ENCODE measurements around the gene MYADM.
"Not testable (repeated sequence)": the region's sequence is repeated elsewhere in the genome, so short reads cannot be mapped to it uniquely, and the experiment has no call there.

MYADM gene

DNA sequence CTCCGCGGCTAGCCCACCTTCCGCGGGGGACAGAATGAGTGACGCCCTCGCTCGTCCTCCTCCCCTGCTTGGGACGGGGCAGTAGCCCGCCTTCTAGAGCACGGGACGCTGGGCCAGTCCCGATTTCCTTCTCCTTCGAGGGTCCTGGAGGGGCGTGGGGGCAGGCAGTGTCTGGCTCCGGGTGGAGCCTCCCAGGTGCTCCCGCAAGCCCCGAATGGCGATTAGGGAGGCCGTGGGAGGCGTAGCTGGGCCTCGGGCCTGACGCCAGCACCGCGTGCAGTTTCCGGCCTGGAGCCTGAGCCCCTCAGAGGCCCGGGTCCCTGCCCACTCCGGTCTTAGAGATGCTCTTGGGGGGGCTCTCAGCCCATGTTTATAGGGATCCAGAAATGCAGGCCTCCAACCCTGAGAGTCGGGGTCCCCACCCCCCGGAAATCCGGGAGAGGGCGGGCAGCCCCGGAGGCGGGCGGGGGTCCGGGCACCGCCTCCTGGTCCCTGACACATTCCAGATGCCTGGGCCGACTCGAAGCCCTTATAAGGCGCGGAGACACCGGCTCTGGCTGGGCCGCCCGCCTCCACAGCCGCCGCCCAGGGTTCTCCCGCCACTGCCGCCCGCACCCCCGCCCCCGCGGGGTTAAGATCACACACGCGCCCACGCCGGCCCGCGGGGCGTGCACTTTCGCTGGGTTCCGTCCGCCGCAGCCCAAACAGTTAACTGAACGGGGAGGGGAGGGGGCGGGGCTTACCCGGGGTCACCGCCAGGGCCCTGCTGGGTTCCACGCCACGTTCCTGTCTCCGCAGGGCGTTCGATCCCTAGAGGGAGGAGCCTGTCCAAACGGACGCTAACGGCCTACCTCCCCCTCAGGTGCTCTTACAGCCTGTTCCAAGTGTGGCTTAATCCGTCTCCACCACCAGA is 1.5 kb downstream of the MYADM start:
- DNase-seq, result no peak

DNA sequence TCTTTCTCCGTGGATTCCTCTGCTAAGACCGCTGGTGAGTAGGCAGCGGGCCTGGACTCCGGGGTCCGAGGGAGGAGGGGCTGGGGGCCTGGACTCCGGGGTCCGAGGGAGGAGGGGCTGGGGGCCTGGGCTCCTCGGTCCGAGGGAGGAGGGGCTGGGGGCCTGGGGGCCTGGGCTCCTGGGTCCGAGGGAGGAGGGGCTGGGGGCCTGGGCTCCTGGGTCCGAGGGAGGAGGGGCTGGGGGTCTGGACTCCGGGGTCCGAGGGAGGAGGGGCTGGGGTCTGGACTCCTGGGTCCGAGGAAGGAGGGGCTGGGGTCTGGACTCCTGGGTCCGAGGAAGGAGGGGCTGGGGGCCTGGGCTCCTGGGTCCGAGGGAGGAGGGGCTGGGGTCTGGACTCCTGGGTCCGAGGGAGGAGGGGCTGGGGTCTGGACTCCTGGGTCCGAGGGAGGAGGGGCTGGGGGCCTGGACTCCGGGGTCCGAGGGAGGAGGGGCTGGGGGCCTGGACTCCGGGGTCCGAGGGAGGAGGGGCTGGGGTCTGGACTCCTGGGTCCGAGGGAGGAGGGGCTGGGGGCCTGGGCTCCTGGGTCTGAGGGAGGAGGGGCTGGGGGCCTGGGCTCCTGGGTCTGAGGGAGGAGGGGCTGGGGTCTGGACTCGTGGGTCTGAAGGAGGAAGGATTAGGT is 2.3 kb downstream of the MYADM start:
- DNase-seq, result not testable (repeated sequence)

DNA sequence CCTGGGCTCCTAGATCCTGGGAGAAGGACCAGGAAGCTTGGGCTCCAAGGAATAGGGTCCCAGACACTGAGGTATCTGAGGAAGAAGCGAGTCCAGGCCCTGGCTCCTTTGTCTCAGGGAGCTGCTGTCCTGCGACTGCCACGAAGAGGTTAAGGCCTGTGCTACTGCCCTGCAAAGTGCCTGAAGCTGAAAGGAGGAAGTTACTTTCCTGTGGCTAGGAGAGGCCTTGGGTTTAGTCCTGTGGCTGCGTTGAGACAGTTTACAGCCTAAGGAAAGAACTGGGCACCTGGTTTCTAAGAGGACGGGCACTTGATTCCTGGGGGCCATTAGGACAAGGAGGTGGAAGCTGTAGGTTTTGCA is 2.8 kb downstream of the MYADM start:
- no peak for DNase-seq

DNA sequence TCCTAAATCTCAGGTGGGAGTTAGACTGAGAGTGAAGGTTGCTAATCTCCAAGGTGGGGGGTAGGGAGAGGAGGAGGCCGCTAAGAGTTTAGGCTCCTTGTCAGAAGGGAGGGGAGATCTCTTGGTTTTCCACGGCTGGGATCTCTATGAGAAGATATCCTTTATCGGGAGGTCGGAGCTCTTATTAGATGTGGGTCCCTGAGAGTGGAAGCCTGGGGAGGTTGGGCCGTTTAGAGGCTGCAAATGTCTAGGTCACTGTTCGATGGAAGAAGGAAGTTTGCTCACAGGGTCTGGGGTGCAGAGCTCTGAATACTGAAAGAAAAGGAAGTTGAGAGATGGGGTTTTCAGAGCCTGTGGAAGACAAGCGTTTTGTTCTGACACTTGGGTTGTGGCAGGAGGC is 3.8 kb downstream of the MYADM start:
- no peak for DNase-seq

DNA sequence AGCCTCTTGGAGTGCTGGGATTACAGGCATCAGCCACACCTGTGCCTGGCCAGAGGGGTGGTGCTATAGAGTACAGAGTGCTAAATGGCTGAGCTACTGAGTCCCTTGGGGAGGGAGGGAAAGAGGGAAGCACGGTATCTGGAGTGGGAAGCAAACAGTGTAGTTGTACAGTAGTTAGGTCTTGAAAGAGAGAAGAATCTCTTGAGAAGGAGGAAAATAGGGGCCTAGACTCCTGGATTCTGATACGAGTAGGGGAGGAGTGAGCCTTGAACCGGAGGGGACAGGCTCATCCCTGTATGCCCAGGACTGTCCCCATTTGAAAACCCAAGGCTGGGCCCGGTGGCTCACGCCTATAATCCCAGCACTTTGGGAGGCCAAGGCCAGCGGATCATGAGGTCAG is 5.1 kb downstream of the MYADM start:
- no peak for DNase-seq

DNA sequence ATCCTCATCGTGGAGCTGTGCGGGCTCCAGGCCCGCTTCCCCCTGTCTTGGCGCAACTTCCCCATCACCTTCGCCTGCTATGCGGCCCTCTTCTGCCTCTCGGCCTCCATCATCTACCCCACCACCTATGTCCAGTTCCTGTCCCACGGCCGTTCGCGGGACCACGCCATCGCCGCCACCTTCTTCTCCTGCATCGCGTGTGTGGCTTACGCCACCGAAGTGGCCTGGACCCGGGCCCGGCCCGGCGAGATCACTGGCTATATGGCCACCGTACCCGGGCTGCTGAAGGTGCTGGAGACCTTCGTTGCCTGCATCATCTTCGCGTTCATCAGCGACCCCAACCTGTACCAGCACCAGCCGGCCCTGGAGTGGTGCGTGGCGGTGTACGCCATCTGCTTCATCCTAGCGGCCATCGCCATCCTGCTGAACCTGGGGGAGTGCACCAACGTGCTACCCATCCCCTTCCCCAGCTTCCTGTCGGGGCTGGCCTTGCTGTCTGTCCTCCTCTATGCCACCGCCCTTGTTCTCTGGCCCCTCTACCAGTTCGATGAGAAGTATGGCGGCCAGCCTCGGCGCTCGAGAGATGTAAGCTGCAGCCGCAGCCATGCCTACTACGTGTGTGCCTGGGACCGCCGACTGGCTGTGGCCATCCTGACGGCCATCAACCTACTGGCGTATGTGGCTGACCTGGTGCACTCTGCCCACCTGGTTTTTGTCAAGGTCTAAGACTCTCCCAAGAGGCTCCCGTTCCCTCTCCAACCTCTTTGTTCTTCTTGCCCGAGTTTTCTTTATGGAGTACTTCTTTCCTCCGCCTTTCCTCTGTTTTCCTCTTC is 6.3 kb downstream of the MYADM start:
- DNase-seq, result no peak

DNA sequence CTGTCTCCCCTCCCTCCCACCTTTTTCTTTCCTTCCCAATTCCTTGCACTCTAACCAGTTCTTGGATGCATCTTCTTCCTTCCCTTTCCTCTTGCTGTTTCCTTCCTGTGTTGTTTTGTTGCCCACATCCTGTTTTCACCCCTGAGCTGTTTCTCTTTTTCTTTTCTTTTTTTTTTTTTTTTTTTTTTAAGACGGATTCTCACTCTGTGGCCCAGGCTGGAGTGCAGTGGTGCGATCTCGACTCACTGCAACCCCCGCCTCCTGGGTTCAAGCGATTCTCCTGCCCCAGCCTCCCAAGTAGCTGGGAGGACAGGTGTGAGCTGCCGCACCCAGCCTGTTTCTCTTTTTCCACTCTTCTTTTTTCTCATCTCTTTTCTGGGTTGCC is 6.9 kb downstream of the MYADM start:
- no peak for DNase-seq

DNA sequence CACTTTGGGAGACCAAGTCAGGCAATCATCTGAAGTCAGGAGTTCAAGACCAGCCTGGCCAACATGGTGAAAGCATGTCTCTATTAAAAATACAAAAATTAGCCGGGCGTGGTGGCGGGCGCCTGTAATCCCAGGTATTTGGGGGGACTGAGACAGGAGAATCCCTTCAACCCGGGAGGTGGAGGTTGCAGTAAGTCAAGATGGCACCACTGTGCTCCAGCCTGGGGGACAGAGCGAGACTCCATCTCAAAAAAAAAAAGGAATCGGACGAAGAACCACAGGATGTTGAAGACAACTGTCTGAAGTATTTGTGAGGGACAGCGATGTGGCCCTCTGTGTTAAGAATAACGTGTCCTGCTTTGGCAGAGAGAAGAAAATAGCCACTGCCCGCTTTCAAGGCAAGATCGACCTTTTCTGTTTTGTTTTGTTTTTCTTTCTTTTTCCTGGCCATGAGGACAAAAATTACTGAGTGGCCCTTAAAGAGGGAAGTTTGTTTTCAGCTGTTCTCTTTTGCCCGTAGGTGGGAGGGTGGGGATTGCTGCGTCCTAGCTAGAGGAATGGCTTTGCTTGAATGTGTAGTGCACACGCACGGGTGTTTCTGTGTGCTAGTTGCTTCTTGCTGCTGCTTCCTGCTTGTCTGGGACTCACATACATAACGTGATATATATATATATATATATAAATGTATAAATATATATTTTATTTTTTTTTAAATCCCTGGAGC is 8.1 kb downstream of the MYADM start:
- no peak for DNase-seq

- no peak for DNase-seq
These were observed 9.1 kb downstream of the MYADM start for GRCh38 chr19:53876651-53877224.

DNA sequence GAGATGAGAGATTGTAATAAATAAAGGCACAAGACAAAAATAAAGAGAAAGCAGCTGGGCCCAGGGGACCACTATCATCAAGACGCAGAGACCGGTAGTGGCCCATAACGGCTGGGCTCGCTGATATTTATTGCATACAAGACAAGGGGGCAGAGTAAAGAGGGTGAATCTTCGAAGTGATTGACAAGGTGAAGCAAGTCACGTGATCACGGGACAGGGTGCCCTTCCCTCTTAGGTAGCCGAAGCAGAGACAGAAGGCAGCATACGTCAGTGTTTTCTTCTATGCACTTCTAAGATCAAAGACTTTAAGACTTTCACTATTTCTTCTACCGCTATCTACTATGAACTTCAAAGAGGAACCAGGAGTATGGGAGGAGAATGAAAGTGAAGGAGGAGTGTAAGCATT is 9.7 kb downstream of the MYADM start:
- no peak for DNase-seq

DNA sequence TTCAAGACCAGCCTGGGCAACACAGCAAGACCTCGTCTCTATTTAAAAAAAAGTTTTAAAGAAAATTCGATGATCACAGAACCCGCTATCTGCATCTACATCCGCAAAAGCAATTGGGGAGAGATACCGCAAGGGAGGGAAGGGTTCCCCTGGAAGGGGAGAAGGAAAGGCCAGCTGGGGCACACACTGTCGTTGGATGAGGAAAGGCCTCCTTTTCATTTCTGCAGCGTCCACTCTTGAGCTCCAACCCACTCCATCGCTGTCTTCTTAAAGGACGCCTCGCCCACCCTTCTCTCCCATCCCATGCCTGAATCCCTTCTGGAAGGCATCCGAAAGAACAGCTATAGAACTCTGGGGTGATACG is 11.1 kb downstream of the MYADM start:
- DNase-seq, result no peak

- DNase-seq, result no peak
These were observed 11.7 kb downstream of the MYADM start for GRCh38 chr19:53879140-53880081.

DNA sequence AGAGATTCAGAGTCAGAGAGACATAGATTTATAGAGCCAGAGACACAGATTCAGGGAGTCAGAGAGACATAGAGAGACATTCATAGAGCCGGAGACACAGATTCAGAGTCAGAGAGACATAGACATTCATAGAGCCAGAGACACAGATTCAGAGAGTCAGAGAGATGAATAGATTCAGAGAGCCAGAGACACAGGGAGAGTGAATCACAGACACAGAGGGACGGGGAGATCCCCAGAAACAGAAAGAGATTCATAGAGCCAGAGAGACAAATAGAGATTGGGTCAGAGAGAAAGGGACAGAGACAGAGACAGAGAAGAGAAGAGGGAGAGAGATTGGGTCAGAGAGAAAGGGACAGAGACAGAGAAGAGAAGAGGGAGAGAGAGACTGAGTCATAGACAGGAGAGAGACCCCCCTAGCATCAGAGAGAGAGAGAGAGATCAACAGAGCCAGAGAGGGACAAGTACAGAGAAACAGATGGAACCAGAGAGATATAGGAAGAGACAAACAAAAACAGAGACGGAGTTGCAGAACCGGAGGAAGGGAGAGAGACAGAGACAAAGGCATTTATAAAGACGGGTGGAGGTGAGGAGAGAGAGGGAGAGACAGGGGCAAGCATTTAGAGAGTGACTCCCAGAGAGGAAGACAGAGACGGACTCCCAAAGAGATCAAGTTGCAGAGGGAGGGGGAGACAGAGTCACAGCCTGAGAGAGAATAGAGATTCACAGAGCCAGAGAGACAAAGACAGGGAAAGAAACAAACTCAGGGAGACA is 13.2 kb downstream of the MYADM start:
- no peak for DNase-seq

- DNase-seq, result no peak
These were observed 14.1 kb downstream of the MYADM start, which contains the start of gene PRKCG for GRCh38 chr19:53881482-53882390. Gene PRKCG, plus strand, starts transcription at chr19:53882197. Its CDS starts 298 bp downstream, at chr19:53882495.

DNA sequence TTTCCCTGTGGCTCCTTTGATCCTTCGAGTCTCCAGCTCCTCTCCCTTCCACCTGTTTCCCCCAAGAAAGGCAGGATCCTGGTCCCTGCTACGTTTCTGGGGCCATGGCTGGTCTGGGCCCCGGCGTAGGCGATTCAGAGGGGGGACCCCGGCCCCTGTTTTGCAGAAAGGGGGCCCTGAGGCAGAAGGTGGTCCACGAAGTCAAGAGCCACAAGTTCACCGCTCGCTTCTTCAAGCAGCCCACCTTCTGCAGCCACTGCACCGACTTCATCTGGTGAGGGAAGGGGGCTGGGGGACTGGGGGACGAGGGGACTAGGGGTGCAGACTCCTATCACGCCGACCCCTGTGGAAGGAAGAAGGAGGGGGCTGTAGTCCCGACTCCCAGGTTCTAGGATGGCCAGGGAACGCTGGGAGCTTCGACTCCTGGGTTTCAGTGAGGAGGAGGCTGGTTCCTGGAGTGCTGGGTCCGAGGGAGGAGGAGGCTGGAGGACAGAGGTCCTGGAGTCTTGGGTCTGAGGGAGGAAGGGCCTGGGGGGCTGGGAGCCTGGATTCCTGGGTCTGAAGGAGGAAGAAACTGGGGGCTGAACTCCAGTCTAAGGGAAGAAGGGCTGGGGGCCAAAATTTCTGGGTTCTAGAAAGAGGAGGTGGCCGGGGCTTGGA is 14.8 kb downstream of the MYADM start:
- no peak for DNase-seq

- no peak for DNase-seq
These were observed 15.6 kb downstream of the MYADM start for GRCh38 chr19:53883231-53883661.

DNA sequence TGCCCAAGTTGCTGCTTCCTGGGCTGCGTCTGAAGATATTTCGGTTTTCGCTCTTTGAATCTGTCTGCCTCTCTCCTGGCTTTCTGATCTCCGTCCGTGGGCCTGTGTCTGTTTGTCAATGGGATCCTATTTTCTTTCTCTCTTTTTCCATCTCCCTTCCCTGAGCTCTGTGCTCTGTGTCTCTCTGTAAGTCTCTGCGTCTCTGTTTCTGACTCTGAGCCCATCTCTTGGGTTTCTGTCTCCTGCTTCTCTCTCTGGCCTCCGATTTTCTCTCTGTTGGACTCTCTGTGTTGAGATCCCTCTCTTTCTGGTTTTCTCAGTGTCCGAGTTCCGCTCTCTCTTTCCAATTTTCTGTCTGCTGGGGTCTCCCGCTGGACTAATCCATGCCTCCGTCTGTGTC is 16.1 kb downstream of the MYADM start:
- no peak for DNase-seq

GRCh38 chr19:53884256-53884655 is 16.6 kb downstream of the MYADM start:
- DNase-seq, result no peak

DNA sequence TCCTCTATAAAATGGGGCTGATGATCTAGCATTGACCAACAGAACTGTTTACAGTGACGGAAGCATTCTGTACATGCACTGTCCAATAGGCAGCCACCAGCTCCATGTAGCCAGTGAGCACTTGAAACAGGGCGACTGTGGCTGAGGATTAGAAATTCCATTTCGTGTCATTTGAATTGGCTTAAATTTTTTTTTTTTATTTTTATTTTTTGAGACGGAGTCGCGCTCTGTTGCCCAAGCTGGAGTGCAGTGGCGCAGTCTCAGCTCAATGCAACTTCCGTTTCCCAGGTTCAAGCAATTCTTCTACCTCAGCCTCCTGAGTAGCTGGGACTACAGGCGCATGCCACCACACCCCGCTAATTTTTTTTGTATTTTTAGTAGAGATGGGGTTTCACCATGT is 17.4 kb downstream of the MYADM start:
- DNase-seq, result no peak
